Umbilical cord (tissue), 2 donors: ENCODE results near the gene TMED8. TPM values are rescaled to one million over a fixed set of nuclear protein-coding genes. Genes with fewer than 3 reads are reported as not detected.
"Not testable (repeated sequence)": the region's sequence is repeated elsewhere in the genome, so short reads cannot be mapped to it uniquely, and the experiment has no call there.

Experiments
- DNase-seq: peaks from one replicate; pipeline ENCODE4 v3.0.0-alpha.2; 2015; ENCODE audit warnings: low spot score
- total RNA-seq: library from RNA; depleted of rRNA; stranded (reverse); fragments of >200 nt; gene quantifications from one replicate; pipeline ENCODE4 v1.2.3, GENCODE V29; 2014; ENCODE audit warnings: low replicate concordance; ENCODE audit not compliant: insufficient read depth

The TMED8 gene
- total RNA-seq, 1 donor from 2014 or later = 7.9 TPM

- DNase-seq = no peak
Observed at GRCh38 chr14:77364146-77364545, 12.7 kb downstream of the TMED8 start.

- DNase-seq = no peak
Observed at GRCh38 chr14:77359626-77360025, 17.3 kb downstream of the TMED8 start.

GRCh38 chr14:77356899-77357298, 20.0 kb downstream of the TMED8 start:
- no peak for DNase-seq

GRCh38 chr14:77355811-77356210, 21.1 kb downstream of the TMED8 start:
- DNase-seq = no peak

GRCh38 chr14:77353469-77354141, 23.3 kb downstream of the TMED8 start:
- DNase-seq = no peak

- DNase-seq = peak; percentile 77
Observed at GRCh38 chr14:77347751-77348150, 29.1 kb downstream of the TMED8 start.

- DNase-seq = no peak
Observed at GRCh38 chr14:77346495-77346894, 30.4 kb downstream of the TMED8 start.

GRCh38 chr14:77344377-77344996, 32.4 kb downstream of the TMED8 start:
- peak; percentile 88 for DNase-seq

- no peak for DNase-seq
Observed at GRCh38 chr14:77343662-77344061, 33.2 kb downstream of the TMED8 start.

- no peak for DNase-seq
Observed at GRCh38 chr14:77342726-77343397, 34.0 kb downstream of the TMED8 start.

GRCh38 chr14:77340389-77340788, 36.5 kb downstream of the TMED8 start:
- no peak for DNase-seq

GRCh38 chr14:77339407-77339806, 37.5 kb downstream of the TMED8 start:
- no peak for DNase-seq

- no peak for DNase-seq
Observed at GRCh38 chr14:77338302-77338701, 38.6 kb downstream of the TMED8 start.

- DNase-seq = no peak
Observed at GRCh38 chr14:77337880-77338279, 39.0 kb downstream of the TMED8 start.

GRCh38 chr14:77337255-77337654, 39.6 kb downstream of the TMED8 start:
- DNase-seq = not testable (repeated sequence)

GRCh38 chr14:77335576-77335975, 41.3 kb downstream of the TMED8 start:
- DNase-seq = no peak

GRCh38 chr14:77329872-77330271, 47.0 kb downstream of the TMED8 start:
- DNase-seq = no peak

- no peak for DNase-seq
Observed at GRCh38 chr14:77327111-77327510, 49.8 kb downstream of the TMED8 start.

GRCh38 chr14:77325746-77326094, 51.2 kb downstream of the TMED8 start:
- no peak for DNase-seq

- no peak for DNase-seq
Observed at GRCh38 chr14:77324816-77325745, 51.8 kb downstream of the TMED8 start.

- DNase-seq = no peak
Observed at GRCh38 chr14:77324289-77324688, 52.6 kb downstream of the TMED8 start.

GRCh38 chr14:77323571-77323970, 53.3 kb downstream of the TMED8 start:
- no peak for DNase-seq
